Measurements from ENCODE around the gene SDK1.

Gene SDK1

DNA sequence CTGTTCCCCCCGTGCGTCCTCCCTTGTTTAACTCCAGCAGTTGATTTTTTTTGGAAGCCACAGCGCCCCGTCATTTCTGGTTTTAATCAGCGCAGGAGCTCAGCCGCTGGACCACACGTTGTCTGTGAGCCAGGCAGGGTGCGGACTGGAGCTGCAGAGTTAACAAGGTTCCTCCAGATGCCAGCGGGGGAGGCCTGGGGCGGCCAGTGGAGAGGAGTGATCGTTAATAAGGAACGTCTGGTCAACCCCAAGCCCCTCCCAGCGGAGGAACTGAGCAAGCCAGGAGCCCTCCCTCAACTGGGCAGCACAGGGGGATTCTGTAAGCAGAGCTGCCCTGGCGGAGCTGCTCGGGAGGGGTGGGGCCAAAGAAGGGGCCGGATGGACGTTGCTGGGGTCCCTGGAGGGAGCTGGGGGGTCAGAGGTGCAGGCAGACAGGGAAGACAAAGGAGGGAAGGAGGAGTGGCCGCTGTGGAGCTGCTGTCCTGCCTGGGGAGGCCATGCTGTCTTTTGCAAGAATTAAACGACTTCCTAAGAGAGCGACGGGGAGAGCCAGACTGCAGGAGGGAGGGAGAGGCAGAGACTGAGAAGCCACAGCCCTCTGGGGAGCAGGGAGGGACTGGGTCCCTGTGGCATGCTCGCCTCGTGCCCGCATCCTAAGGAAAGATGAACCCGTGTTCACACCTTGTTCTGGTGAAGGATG is 843.9 kb downstream of the SDK1 start:
- in situ Hi-C loops (cut with HindIII; ENCODE audit: low sequenced_read_pairs): no loop called here
- peak; percentile 40 for DNase-seq (ENCODE audit: low read depth)
- peak overlapping the region; percentile 17 for H3K4me3 ChIP-seq (ENCODE audit: low read depth, low read length)
- TF ChIP-seq, protein P1, sequence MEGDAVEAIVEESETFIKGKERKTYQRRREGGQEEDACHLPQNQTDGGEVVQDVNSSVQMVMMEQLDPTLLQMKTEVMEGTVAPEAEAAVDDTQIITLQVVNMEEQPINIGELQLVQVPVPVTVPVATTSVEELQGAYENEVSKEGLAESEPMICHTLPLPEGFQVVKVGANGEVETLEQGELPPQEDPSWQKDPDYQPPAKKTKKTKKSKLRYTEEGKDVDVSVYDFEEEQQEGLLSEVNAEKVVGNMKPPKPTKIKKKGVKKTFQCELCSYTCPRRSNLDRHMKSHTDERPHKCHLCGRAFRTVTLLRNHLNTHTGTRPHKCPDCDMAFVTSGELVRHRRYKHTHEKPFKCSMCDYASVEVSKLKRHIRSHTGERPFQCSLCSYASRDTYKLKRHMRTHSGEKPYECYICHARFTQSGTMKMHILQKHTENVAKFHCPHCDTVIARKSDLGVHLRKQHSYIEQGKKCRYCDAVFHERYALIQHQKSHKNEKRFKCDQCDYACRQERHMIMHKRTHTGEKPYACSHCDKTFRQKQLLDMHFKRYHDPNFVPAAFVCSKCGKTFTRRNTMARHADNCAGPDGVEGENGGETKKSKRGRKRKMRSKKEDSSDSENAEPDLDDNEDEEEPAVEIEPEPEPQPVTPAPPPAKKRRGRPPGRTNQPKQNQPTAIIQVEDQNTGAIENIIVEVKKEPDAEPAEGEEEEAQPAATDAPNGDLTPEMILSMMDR (IDR thresholded peaks at IDR 0.05; ENCODE audit: low read depth, low read length, missing control alignments): no peak

DNA sequence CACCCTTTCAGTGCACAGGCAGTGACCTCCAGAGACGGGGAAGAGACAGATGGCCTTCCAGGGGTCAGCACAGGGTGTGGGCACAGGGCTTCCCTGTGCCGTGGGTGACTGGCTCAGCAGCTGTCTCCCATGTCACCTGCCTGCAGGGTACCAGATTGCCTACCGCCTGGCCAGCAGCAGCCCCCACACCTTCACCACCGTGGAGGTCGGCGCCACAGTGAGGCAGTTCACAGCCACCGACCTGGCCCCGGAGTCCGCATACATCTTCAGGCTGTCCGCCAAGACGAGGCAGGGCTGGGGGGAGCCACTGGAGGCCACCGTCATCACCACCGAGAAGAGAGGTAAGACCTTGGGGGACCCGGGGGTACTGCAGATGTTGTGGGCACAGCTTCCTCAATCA is 844.5 kb downstream of the SDK1 start:
- in situ Hi-C loops (cut with HindIII; ENCODE audit: low sequenced_read_pairs): no loop called here
- H3K4me3 ChIP-seq (ENCODE audit: low read depth, low read length): no peak overlapping the region
- no peak for DNase-seq (ENCODE audit: low read depth)
- TF ChIP-seq, protein P1 (IDR thresholded peaks at IDR 0.05; ENCODE audit: low read depth, low read length, missing control alignments): no peak

DNA sequence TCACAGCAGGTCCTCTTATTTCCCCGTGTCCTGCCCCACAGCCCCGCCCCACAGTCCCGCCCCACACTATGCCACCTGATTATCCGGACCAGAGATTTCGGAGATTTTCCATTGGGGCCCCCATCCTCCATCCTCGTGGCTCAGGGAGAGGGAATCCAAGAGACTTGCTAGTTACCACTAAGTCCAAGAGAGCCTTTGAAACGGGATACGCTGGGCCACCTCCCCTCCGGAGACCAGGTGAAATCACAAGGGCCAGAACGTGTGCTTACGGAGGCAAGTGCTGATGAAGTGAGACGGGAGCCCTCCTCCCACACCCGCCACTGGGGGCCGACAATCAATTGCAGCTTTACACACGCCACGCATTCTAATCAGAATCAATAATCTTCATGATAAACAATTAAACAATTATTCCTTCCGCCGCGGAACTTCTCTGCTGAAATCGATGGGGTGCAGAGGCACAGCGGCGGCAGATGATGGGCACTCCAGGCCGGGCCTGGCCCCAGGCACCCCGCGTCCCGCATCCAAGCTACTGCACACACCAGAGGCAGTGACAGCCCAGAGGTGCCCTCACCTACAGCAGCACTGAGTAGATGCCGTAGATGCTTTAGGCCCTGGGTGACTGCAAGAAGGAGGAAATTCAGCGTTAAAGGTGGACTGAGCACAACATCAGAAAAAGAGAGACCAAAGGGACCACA is 847.0 kb downstream of the SDK1 start:
- in situ Hi-C loops (cut with HindIII; ENCODE audit: low sequenced_read_pairs): no loop called here

DNA sequence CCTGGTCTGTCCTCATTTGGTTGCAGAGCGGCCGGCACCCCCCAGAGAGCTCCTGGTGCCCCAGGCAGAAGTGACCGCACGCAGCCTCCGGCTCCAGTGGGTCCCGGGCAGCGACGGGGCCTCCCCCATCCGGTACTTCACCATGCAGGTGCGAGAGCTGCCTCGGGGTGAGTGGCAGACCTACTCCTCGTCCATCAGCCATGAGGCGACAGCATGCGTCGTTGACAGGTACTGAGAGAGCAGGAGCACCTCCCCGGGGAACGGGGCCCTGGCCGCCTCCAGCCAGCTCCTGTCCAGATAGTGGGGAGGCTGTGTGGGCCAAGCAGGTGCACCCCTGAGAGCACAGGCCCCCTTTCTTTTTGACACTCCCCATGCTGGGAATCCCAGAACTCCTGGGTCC is 848.2 kb downstream of the SDK1 start:
- in situ Hi-C loops (cut with HindIII; ENCODE audit: low sequenced_read_pairs): no loop called here

More for the DNA sequence above, 847.0 kb downstream of the SDK1 start:
- DNase-seq (ENCODE audit: low read depth): no peak
- TF ChIP-seq, protein P1 (IDR thresholded peaks at IDR 0.05; ENCODE audit: low read depth, low read length, missing control alignments): no peak
- H3K4me3 ChIP-seq (ENCODE audit: low read depth, low read length): no peak overlapping the region

DNA sequence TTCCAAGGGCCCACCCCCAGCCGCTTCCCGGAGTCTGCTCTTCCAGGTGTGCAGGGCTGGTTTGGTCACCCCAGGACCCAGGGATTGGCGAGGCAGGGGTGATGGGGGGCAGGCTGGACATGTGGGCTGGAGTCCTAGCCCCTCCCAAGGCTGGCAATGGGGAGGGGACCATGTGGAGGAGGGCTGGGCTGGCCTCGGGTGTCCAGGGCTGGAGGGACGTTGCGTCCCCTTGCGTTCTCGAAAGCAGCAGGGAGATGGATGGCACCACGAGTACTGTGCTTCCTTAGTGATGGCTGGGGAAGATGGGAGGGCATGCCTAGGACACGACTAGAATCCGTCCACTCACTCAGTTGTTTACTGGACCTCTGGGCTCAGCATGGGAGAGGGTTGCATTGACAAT is 848.6 kb downstream of the SDK1 start:
- TF ChIP-seq, protein P1 (IDR thresholded peaks at IDR 0.05; ENCODE audit: low read depth, low read length, missing control alignments): no peak
- in situ Hi-C loops (cut with HindIII; ENCODE audit: low sequenced_read_pairs): no loop called here
- no peak for DNase-seq (ENCODE audit: low read depth)
- H3K4me3 ChIP-seq (ENCODE audit: low read depth, low read length): no peak overlapping the region

More for the DNA sequence above, 848.2 kb downstream of the SDK1 start:
- no peak for DNase-seq (ENCODE audit: low read depth)
- no peak overlapping the region for H3K4me3 ChIP-seq (ENCODE audit: low read depth, low read length)
- TF ChIP-seq, protein P1 (IDR thresholded peaks at IDR 0.05; ENCODE audit: low read depth, low read length, missing control alignments): no peak

DNA sequence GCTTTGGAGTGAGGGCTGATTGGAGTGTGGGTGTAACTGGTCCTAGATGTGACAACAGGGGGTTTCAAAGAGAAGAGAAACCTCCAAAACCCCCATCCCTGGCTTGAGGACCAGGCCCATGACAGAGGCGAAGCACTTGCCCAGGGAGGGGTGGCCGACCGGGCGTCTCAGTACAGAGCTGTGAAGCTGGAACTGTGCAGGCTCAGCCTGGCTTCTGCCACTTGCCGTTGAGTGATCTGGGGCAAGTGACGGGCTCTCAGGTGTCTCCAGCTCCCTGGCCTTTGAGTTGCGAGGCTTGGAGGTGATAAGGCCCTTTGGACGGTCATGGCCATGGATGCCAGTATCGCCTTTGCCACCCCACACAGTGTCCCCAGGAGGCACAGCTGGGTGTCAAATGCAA is 849.7 kb downstream of the SDK1 start:
- no peak overlapping the region for H3K4me3 ChIP-seq (ENCODE audit: low read depth, low read length)
- in situ Hi-C loops (cut with HindIII; ENCODE audit: low sequenced_read_pairs): no loop called here
- no peak for DNase-seq (ENCODE audit: low read depth)
- TF ChIP-seq, protein P1 (IDR thresholded peaks at IDR 0.05; ENCODE audit: low read depth, low read length, missing control alignments): no peak

Data from astrocyte of the cerebellum (primary cell).